HepG2 (cell line): Measurements from ENCODE around the gene ADAMTS14. TPM values are rescaled to one million over a fixed set of nuclear protein-coding genes. Genes with fewer than 3 reads are reported as not detected.

Source experiments
- CHD2 ChIP-seq: IDR thresholded peaks from 2 replicates; pipeline ENCODE4 v1.6.1; 2011; ENCODE audit warnings: low read depth, low read length, improper control_type of control experiment
- FIP1L1 ChIP-seq: fragments of 200-400 bp; formaldehyde crosslinking; IDR thresholded peaks from 2 replicates; pipeline ENCODE4 v1.6.1; 2018; ENCODE audit warnings: low read depth, mild to moderate bottlenecking, low read length, moderate library complexity, borderline replicate concordance; ENCODE audit not compliant: insufficient read depth
- FOXJ3 ChIP-seq: sonication (generic); formaldehyde crosslinking; IDR thresholded peaks from 2 replicates; pipeline ENCODE4 v1.4.0; 2020; ENCODE audit warnings: missing genetic modification reagents, mild to moderate bottlenecking, borderline replicate concordance
- NFIB ChIP-seq: sonication (generic); formaldehyde crosslinking; IDR thresholded peaks from 2 replicates; pipeline ENCODE4 v1.9.0; 2021; ENCODE audit warnings: missing genetic modification reagents, mild to moderate bottlenecking, borderline replicate concordance
- PAWR ChIP-seq: sonication (generic); formaldehyde crosslinking; IDR thresholded peaks from 2 replicates; pipeline ENCODE4 v1.4.0; 2020; ENCODE audit warnings: missing genetic modification reagents, mild to moderate bottlenecking, borderline replicate concordance
- SAP130 ChIP-seq: IDR thresholded peaks from 2 replicates; pipeline ENCODE4 v1.6.1; 2016; ENCODE audit warnings: low read depth
- SP2 ChIP-seq: sonication (generic); formaldehyde crosslinking; IDR thresholded peaks from 2 replicates; pipeline ENCODE4 v1.5.1; 2020; ENCODE audit warnings: mild to moderate bottlenecking, missing genetic modification reagents
- TFE3 ChIP-seq: IDR thresholded peaks from 2 replicates; pipeline ENCODE4 v1.6.1; 2016
- TP53 ChIP-seq: sonication (generic); formaldehyde crosslinking; conservative IDR thresholded peaks from 2 replicates; pipeline ENCODE4 v1.4.0; 2020; ENCODE audit warnings: missing genetic modification reagents
- ZBTB34 ChIP-seq: sonication (generic); formaldehyde crosslinking; IDR thresholded peaks from 2 replicates; pipeline ENCODE4 v1.8.0; 2022; ENCODE audit warnings: mild to moderate bottlenecking, missing genetic modification reagents
- ZNF550 ChIP-seq: sonication (generic); formaldehyde crosslinking; IDR thresholded peaks from 2 replicates; pipeline ENCODE4 v1.4.0; 2020; ENCODE audit warnings: mild to moderate bottlenecking, missing genetic modification reagents, borderline replicate concordance
- ZSCAN20 ChIP-seq: sonication (generic); formaldehyde crosslinking; IDR thresholded peaks from 2 replicates; pipeline ENCODE4 v1.4.0; 2020; ENCODE audit warnings: missing genetic modification reagents, mild to moderate bottlenecking, borderline replicate concordance
- ZSCAN9 ChIP-seq: IDR thresholded peaks from 2 replicates; pipeline ENCODE4 v1.6.1; 2016; ENCODE audit warnings: borderline replicate concordance
- polyA plus RNA-seq, 8 experiments: library from polyadenylated mRNA; depleted of rRNA in 3 of 8; stranded (reverse) in 7 of 8; unstranded in 1 of 8; fragments of >200 nt; fragmentation: Illumina TruSeq in 4 of 8; extraction: Trizol in 4 of 8; gene quantifications; 2 replicates each; pipeline versions ENCODE4 v1.2.1 to v1.2.3, GENCODE V29; 2011 to 2016; ENCODE audit warnings: low read depth in 4 of 8, missing spikeins in 1 of 8, mixed read lengths in 1 of 8; ENCODE audit not compliant: insufficient read depth in 1 of 8
- total RNA-seq, 5 experiments: library from RNA; depleted of rRNA; stranded (reverse); fragments of >200 nt; fragmentation: Illumina TruSeq; extraction: Trizol; gene quantifications; 2 replicates each; pipeline ENCODE4 v1.2.3, GENCODE V29; 2016; ENCODE audit warnings: low read depth in 1 of 5

Gene ADAMTS14
- total and polyA plus RNA-seq, 2 of the 13 experiments (the other 11 are each of a cell fraction or from before 2014, with no cell fraction given), result 0.04 to 0.07 TPM

GRCh38 chr10:70711911-70712310, 39.6 kb downstream of the ADAMTS14 start (continued):
- TF ChIP-seq TFE3, result no peak
- no peak for TF ChIP-seq PAWR (CRISPR knock-in tag)
- no peak for TF ChIP-seq ZSCAN20 (CRISPR knock-in tag)
- no peak for TF ChIP-seq CHD2
- TF ChIP-seq FIP1L1, result no peak
- TF ChIP-seq ZBTB34 (CRISPR knock-in tag), result no peak
- TF ChIP-seq SAP130 (CRISPR knock-in tag), result no peak
- no peak for TF ChIP-seq TP53 (CRISPR knock-in tag)
- no peak for TF ChIP-seq ZSCAN9 (CRISPR knock-in tag)
- no peak for TF ChIP-seq FOXJ3 (CRISPR knock-in tag)
- no peak for TF ChIP-seq ZNF550 (CRISPR knock-in tag)
- TF ChIP-seq SP2 (CRISPR knock-in tag), result no peak
- TF ChIP-seq NFIB, result no peak
